ENCODE measurements around the gene AVPR1B. TPM values are rescaled to one million over a fixed set of nuclear protein-coding genes. Genes with fewer than 3 reads are reported as not detected.

Gene AVPR1B
- total RNA-seq, 4 donors from 2014 or later: not detected

DNA sequence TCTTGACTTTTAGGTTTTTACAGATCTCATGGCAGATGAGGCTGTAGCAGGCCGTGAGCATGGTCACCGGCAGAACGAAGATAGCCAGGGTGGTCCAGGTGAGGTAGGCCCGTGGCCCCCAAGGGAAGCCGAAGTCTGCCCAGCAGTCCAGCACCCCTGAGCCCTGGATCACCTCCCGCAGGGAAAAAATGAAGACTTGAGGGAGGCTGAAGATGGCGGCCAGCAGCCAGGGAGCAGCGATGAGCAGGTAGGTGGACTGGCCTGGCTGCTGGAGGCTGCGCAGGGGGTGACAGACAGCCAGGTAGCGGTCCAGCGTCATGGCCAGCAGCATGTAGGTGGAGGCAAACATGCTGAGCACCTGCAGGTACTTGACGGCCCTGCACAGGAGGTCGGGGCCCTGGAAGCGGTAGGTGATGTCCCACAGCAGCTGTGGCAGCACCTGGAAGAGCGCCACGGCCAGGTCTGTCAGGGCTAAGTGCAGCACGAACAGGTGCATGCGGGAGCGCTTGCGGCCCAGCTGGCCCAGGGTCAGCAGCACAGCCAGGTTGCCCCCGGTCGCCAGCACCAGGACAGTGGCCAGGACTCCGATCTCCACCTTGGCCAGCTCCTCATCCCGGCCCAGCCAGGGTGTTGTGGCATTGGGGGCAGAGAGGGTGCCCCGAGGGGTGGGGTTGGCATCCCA is 856 bp downstream of the AVPR1B start:
- no peak overlapping the region for H3K4me3 ChIP-seq (ENCODE audit: low read depth, poor library complexity, severe bottlenecking)
- intact Hi-C loops (cut with DNase I; ENCODE audit: low total_unique reads): no loop called here
- no peak for DNase-seq (ENCODE audit: low spot score in 2 of 2)
- TF ChIP-seq, protein P1, sequence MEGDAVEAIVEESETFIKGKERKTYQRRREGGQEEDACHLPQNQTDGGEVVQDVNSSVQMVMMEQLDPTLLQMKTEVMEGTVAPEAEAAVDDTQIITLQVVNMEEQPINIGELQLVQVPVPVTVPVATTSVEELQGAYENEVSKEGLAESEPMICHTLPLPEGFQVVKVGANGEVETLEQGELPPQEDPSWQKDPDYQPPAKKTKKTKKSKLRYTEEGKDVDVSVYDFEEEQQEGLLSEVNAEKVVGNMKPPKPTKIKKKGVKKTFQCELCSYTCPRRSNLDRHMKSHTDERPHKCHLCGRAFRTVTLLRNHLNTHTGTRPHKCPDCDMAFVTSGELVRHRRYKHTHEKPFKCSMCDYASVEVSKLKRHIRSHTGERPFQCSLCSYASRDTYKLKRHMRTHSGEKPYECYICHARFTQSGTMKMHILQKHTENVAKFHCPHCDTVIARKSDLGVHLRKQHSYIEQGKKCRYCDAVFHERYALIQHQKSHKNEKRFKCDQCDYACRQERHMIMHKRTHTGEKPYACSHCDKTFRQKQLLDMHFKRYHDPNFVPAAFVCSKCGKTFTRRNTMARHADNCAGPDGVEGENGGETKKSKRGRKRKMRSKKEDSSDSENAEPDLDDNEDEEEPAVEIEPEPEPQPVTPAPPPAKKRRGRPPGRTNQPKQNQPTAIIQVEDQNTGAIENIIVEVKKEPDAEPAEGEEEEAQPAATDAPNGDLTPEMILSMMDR (IDR thresholded peaks at IDR 0.05): no peak
- TF ChIP-seq POLR2A (IDR thresholded peaks at IDR 0.05): no peak
- WGBS, 2 donors: 93 to 94% methylated on average over 22 to 23 of the region's 25 CpGs

DNA sequence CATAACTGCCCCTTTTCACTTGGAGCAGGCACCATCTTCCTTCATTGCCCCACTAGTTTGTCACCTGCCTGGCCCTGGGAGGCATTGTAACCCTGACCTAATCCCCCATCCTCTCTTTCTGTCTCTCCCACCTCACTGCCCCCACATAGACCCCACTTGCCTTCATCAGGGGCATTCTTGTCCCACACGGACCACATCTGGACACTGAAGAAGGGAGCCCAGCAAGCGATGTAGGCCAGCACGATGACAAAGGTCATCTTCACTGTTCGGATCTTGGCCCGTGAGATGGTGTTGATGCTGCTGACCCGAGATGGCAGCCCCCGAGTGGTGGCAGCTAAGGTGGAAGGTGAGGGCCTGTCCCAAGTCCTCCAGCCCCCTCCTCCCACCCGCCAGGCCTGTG is 1.4 kb downstream of the AVPR1B start:
- no peak overlapping the region for H3K4me3 ChIP-seq (ENCODE audit: low read depth, poor library complexity, severe bottlenecking)
- TF ChIP-seq, protein P1 (IDR thresholded peaks at IDR 0.05): no peak
- TF ChIP-seq POLR2A (IDR thresholded peaks at IDR 0.05): no peak
- no peak for DNase-seq (ENCODE audit: low spot score in 2 of 2)
- WGBS, 2 donors: 92 to 95% methylated on average over 8 of the region's 8 CpGs
- intact Hi-C loops (cut with DNase I; ENCODE audit: low total_unique reads): no loop called here

DNA sequence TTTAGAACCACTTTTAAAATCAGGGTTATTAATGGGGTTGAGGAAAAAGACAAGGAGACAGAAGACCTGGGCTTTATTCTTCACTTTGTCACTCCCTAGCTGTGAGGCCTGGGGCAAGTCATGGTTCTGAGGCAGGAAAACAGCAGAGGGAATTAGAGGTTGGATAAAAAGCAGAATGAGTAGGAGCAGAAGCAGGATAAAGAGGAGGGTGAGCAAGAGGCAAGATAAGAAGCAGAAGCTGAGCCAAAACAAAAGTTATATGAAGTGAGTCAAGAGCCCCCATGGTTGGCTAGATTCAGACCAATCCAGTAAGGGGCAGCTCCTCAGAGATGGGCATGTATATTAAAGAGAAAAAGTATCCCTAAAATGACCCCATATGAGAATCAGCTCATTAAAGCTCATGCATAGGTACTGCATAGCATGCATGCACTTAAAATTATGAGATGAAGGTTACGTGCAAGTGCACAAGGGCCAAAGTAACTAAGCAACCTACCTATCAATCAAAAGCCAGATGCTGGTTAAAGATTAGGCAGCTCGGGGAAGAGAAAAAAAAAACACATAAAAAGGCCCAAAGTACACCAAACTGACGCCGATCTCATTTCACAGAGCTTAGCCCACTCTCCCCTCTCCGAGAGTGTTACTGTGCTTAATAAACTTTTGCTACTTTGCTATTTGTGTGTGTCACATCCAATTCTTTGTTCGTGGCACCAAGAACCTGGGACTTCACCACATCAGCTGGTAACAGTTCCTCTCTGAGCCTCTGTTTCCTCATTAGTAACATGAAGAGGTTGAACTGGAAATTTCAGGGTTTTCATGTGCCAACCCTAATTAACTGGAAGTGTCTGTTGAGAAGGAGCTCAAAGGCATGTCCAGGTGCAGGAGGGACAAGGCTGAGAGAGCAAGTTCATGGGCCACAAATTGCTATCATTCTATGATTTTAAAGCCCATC is 2.2 kb downstream of the AVPR1B start:
- DNase-seq (ENCODE audit: low spot score in 2 of 2): no peak
- 73 to 76% methylated on average over 6 of the region's 6 CpGs for WGBS, 2 donors
- TF ChIP-seq, protein P1 (IDR thresholded peaks at IDR 0.05): no peak
- TF ChIP-seq POLR2A (IDR thresholded peaks at IDR 0.05): no peak
- intact Hi-C loops (cut with DNase I; ENCODE audit: low total_unique reads): loop anchor here (5.0 kb wide), 2 partner anchors 133 to 193 kb away; no protein-coding TSS in a partner anchor
- H3K4me3 ChIP-seq (ENCODE audit: low read depth, poor library complexity, severe bottlenecking): no peak overlapping the region

DNA sequence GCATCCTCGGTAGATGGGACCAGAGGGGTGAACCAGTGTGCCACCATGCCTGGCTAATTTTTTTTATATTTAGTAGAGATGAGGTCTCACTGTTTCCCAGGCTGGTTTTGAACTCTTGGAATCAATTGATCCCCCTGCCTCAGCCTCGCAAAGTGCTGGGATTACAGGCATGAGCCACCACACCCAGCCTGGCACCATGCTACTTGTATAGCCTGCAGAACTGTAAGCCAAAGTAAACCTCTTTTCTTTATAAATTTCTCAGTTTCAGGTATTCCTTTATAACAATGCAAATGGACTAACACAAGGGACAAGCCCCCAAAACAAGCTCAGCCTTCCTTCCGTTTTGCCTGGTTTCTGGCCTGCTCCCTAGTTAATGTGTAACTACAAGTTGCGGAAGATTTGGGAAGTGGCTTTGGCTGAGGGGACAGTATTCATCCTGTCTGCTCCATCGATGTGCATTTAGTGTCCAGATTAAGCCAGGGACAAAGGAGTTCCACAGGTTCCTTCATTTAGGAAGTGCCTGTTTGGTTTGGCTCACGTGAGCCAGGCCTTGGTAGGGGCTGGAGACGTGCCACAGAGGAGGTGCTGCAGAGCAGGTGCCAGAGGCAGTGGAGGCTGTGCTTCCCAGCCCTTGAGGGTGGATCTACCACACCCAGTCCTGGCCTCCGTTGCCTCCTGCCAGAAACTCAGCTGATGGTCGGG is 4.4 kb downstream of the AVPR1B start:
- no peak for DNase-seq (ENCODE audit: low spot score in 2 of 2)
- no peak overlapping the region for H3K4me3 ChIP-seq (ENCODE audit: low read depth, poor library complexity, severe bottlenecking)
- intact Hi-C loops (cut with DNase I; ENCODE audit: low total_unique reads): loop anchor here (5.0 kb wide), 2 partner anchors 130 to 190 kb away; no protein-coding TSS in a partner anchor
- 58% methylated on average over 9 of the region's 9 CpGs for WGBS, 2 donors
- TF ChIP-seq, protein P1 (IDR thresholded peaks at IDR 0.05): no peak
- TF ChIP-seq POLR2A (IDR thresholded peaks at IDR 0.05): no peak

DNA sequence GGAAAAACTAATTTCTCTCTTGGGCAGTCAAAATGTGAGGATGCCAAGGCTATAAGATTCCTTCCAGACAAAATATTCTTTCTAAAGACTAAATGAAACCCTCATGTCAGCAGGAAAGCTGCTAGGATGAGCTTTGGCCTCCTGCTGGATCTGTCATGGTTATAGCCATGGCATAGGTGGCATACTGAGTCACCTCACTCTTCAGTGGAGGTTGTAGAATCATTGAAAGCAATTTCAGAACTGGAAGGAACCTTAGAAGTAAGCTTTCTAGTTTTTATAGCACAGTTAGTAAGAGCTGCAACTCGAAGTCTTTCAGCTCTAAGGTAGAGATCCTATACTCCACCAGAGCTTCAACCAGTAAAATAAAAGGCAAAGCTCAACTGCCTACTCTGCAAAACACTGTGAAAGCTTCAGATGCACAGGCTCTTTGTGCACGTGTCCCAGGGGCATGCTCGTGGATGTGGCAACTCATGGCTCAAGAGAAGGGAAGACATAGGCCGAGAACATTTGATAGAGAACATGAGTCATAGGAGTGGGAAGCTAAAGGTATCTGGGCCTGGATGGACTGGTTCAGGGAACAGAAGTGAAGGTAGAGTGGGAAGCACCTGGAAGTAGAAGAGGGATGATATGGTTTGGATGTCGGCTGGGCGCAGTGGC is 5.8 kb downstream of the AVPR1B start:
- no peak overlapping the region for H3K4me3 ChIP-seq (ENCODE audit: low read depth, poor library complexity, severe bottlenecking)
- WGBS, 2 donors: 65 to 78% methylated on average over 6 of the region's 6 CpGs
- intact Hi-C loops (cut with DNase I; ENCODE audit: low total_unique reads): loop anchor here (5.0 kb wide), 2 partner anchors 129 to 189 kb away; no protein-coding TSS in a partner anchor
- DNase-seq (ENCODE audit: low spot score in 2 of 2): no peak
- no peak for TF ChIP-seq POLR2A (IDR thresholded peaks at IDR 0.05)
- TF ChIP-seq, protein P1 (IDR thresholded peaks at IDR 0.05): no peak

Data from lower leg skin (tissue), 4 donors.